Progenitor cell of endocrine pancreas (in vitro differentiated cells): ENCODE measurements around the gene APOD. TPM values are rescaled to one million over a fixed set of nuclear protein-coding genes. Genes with fewer than 3 reads are reported as not detected.
A peak's percentile ranks its signal among the peaks of the same experiment; 100 is the strongest.

Experiments used
- DNase-seq: peaks from one replicate; pipeline ENCODE4 v3.0.0; 2021; ENCODE audit warnings: low spot score; ENCODE audit not compliant: unreplicated experiment
- H3K27ac Mint-ChIP-seq: 2 replicates; pipeline ENCODE4 v1.8.0; 2021; ENCODE audit warnings: mild to moderate bottlenecking, moderate library complexity, mixed read lengths
- H3K27me3 Mint-ChIP-seq: 2 replicates; pipeline ENCODE4 v1.8.0; 2021; ENCODE audit warnings: mixed read lengths
- H3K36me3 Mint-ChIP-seq: 2 replicates; pipeline ENCODE4 v1.8.0; 2022; ENCODE audit warnings: mixed read lengths; ENCODE audit not compliant: insufficient read depth
- H3K4me1 Mint-ChIP-seq: 2 replicates; pipeline ENCODE4 v1.8.0; 2021; ENCODE audit warnings: low read depth, mixed read lengths
- H3K4me3 Mint-ChIP-seq: 2 replicates; pipeline ENCODE4 v1.8.0; 2021; ENCODE audit warnings: low read depth, mild to moderate bottlenecking, moderate library complexity, mixed read lengths
- H3K9me3 Mint-ChIP-seq: 2 replicates; pipeline ENCODE4 v1.8.0; 2021; ENCODE audit warnings: low read depth, mixed read lengths
- total RNA-seq: library from RNA; stranded (reverse); gene quantifications from 2 replicates; pipeline ENCODE4 v1.2.1, GENCODE V29; 2021
- TF ChIP-seq, protein P1 (sequence below): fragments of 200-600 bp; sonication (generic); IDR thresholded peaks from one replicate; pipeline ENCODE4 v1.5.0; 2021; ENCODE audit warnings: antibody characterized with exemption, mild to moderate bottlenecking; ENCODE audit not compliant: unreplicated experiment

APOD gene
- total RNA-seq, 1 donor from 2014 or later: not detected

DNA sequence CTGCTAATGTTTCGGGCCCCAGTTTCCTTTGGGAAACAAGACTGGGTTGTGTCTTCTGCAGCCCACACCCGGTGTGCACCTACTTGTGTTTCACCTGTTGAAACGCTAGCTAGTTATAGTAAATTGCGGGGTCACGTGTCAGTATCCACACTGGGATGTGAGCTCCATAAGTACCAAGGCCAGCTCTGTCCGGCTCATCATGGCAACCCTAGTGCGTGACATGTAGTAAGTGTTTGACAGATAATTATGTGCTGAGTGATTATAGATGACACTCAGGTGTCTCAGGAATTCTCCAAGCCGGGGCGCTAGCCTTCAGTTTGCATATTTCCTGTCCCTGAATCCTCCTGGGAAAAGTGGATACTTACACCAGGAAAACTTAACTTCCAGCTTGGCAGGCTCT, 12.8 kb downstream of the APOD start:
- peaks cover 10% of the 10 kb centered on the region for H3K27me3 Mint-ChIP-seq
- H3K4me1 Mint-ChIP-seq: peaks cover 2% of the 10 kb centered on the region
- no peak overlapping the region for H3K27ac Mint-ChIP-seq
- H3K4me3 Mint-ChIP-seq: no peak overlapping the region
- H3K36me3 Mint-ChIP-seq: no peaks in the 10 kb centered on the region
- no peak for DNase-seq
- no peaks in the 10 kb centered on the region for H3K9me3 Mint-ChIP-seq
- TF ChIP-seq, protein P1, sequence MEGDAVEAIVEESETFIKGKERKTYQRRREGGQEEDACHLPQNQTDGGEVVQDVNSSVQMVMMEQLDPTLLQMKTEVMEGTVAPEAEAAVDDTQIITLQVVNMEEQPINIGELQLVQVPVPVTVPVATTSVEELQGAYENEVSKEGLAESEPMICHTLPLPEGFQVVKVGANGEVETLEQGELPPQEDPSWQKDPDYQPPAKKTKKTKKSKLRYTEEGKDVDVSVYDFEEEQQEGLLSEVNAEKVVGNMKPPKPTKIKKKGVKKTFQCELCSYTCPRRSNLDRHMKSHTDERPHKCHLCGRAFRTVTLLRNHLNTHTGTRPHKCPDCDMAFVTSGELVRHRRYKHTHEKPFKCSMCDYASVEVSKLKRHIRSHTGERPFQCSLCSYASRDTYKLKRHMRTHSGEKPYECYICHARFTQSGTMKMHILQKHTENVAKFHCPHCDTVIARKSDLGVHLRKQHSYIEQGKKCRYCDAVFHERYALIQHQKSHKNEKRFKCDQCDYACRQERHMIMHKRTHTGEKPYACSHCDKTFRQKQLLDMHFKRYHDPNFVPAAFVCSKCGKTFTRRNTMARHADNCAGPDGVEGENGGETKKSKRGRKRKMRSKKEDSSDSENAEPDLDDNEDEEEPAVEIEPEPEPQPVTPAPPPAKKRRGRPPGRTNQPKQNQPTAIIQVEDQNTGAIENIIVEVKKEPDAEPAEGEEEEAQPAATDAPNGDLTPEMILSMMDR: no peak

- TF ChIP-seq, protein P1: no peak
Observed at GRCh38 chr3:195570344-195570743, 13.4 kb downstream of the APOD start.

DNA sequence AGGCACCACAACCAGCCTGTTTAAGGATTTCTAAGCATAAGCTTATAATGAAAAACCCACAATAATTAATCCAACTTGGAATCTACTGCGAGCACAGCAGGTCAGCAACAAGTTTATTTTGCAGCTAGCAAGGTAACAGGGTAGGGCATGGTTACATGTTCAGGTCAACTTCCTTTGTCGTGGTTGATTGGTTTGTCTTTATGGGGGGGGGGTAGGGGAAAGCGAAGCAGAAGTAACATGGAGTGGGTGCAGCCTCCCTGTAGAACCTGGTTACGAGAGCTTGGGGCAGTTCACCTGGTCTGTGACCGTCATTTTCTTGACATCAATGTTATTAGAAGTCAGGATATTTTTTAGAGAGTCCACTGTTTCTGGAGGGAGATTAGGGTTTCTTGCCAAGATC, 15.1 kb downstream of the APOD start:
- peaks cover 2% of the 10 kb centered on the region for H3K4me1 Mint-ChIP-seq
- peaks cover 7% of the 10 kb centered on the region for H3K27me3 Mint-ChIP-seq
- no peak for DNase-seq
- no peaks in the 10 kb centered on the region for H3K9me3 Mint-ChIP-seq
- H3K36me3 Mint-ChIP-seq: no peaks in the 10 kb centered on the region
- peak overlapping the region; percentile 48 for H3K27ac Mint-ChIP-seq
- TF ChIP-seq, protein P1: no peak
- no peak overlapping the region for H3K4me3 Mint-ChIP-seq

More at GRCh38 chr3:195570344-195570743, 13.4 kb downstream of the APOD start:
- no peak overlapping the region for H3K4me3 Mint-ChIP-seq
- no peaks in the 10 kb centered on the region for H3K9me3 Mint-ChIP-seq
- H3K27ac Mint-ChIP-seq: no peak overlapping the region
- H3K4me1 Mint-ChIP-seq: peaks cover 2% of the 10 kb centered on the region
- H3K36me3 Mint-ChIP-seq: no peaks in the 10 kb centered on the region
- DNase-seq: no peak
- peaks cover 10% of the 10 kb centered on the region for H3K27me3 Mint-ChIP-seq

- no peaks in the 10 kb centered on the region for H3K9me3 Mint-ChIP-seq
- H3K4me1 Mint-ChIP-seq: peaks cover 2% of the 10 kb centered on the region
- H3K27me3 Mint-ChIP-seq: peaks cover 7% of the 10 kb centered on the region
- TF ChIP-seq, protein P1: no peak
- no peak overlapping the region for H3K4me3 Mint-ChIP-seq
- H3K36me3 Mint-ChIP-seq: no peaks in the 10 kb centered on the region
- no peak for DNase-seq
- H3K27ac Mint-ChIP-seq: no peak overlapping the region
Observed at GRCh38 chr3:195566797-195567196, 16.9 kb downstream of the APOD start.

- H3K27me3 Mint-ChIP-seq: peaks cover 7% of the 10 kb centered on the region
- no peaks in the 10 kb centered on the region for H3K36me3 Mint-ChIP-seq
- H3K9me3 Mint-ChIP-seq: no peaks in the 10 kb centered on the region
- H3K4me3 Mint-ChIP-seq: no peak overlapping the region
- no peak overlapping the region for H3K27ac Mint-ChIP-seq
- no peak for DNase-seq
- TF ChIP-seq, protein P1: no peak
- H3K4me1 Mint-ChIP-seq: peaks cover 2% of the 10 kb centered on the region
Observed at GRCh38 chr3:195565716-195566115, 18.0 kb downstream of the APOD start.
